Activated CD4-positive, alpha-beta T cell treated with anti-CD3 and anti-CD28 coated beads, Interleukin-2, Interleukin-4, amounts not matched to agents 100 ng/mL and 50 ng/mL, durations not matched to agents 16 hours and 8 hours (primary cell): ENCODE data around the gene ICA1L.
"Not testable (repeated sequence)": the region's sequence is repeated elsewhere in the genome, so short reads cannot be mapped to it uniquely, and the experiment has no call there.

Experiments
- DNase-seq: peaks from one replicate; pipeline ENCODE4 v3.0.0-alpha.2; 2020; ENCODE audit warnings: low spot score

The ICA1L gene

DNA sequence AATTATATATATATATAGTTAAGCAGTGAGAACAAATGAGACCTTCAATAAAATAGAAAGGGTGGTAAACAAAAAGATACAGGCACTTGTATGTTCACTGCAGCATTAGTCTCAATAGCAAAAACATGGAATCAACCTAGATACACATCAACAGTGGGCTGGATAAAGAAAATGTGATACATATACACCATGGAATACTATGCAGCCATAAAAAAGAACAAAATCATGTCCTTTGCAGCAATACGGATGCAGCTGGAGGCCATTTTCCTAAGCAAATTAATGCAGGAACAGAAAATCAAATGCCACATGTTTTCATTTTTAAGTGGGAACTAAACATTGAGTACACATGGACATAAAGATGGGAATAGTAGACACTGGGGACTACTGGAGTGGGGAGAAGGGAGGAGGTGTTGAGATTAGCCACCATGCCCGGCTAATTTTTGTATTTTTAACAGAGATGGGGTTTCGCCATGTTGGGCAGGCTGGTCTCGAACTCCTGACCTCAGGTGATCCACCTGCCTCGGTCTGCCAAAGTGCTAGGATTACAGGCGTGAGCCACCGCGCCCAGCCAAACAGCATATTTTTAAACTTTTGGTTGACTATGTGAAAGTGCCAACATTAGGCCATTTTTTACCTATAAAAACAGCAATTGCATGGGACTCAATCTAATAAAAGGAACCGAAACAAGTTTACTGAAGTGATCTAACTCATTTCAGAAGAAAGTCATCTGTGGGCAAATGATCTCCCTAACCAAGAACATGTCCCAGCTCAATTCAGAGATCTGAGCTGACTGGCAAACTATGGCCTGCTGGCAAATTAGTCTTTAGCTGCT lies 23.7 kb downstream of the ICA1L start:
- DNase-seq: no peak

DNA sequence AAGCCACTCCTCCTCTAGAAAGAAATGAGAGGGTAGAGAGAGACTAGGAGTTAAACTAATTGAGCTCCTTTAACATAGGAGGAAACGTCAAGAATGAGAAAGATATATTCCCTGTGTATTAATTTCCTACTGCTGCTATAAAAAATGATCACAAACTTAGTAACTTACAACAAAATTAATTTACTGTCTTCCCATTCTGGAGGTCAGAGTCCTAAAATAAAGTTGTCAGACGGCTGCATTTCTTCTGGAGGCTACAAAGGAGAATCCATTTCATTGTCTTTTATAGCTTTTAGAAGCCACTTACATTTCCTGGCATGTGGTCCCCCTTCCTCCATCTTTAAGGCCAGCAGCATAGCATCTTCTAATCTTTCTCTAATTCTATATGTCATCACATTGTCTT lies 26.9 kb downstream of the ICA1L start:
- no peak for DNase-seq

DNA sequence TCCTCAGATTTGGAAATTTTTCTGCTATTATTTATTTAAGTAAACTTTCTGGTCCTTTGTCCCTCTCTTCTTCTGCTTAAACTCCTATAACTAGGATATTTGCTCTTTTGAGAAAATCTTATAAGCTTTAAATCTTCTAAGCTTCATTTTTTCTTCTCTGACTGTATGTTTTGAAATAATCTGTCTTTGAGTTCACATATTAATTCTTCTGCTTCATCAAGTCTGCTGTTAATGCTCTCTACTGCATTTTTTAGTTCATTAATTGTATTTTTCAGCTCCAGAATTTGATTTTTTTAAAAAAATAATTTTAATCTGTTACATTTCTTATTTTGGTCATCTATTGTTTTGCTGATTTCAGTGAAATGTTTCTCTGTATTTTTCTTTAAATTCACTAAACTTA lies 28.9 kb downstream of the ICA1L start:
- no peak for DNase-seq

DNA sequence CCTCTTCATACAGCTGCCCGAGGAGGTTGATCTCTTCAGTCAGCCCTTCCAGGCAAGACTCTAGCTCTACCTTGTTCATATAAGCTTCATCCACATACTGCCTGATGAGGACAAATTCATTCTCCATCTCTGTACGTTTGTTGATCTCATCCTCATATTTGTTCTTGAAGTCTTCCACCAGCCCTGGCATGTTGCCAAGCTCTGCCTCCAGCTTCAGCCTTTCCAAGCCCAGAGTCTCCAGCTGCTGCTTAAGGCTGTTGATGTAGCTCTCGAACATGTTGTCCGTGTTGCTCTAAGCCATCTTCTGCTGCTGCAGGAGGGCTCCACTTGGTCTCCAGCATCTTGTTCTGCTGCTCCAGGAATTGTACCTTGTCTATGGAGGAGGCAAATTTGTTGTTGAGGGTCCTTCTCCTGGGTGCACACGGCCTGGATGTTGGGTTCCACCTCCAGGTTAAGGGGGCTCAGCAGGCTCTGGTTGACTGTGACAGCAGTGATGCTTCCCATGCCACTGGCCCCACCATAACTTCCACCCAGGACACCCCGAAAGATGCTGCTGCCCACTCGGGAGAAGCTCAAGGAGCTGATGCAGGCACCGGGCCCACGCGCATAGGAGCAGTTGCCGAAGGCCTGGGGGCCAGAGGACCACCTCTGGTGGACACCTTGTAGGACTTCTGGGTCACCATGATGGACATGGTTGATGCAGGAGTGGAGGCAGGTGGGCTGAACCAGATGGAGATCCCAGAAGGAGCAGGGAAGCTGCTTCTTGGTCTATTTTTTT lies 30.3 kb downstream of the ICA1L start:
- DNase-seq: no peak

DNA sequence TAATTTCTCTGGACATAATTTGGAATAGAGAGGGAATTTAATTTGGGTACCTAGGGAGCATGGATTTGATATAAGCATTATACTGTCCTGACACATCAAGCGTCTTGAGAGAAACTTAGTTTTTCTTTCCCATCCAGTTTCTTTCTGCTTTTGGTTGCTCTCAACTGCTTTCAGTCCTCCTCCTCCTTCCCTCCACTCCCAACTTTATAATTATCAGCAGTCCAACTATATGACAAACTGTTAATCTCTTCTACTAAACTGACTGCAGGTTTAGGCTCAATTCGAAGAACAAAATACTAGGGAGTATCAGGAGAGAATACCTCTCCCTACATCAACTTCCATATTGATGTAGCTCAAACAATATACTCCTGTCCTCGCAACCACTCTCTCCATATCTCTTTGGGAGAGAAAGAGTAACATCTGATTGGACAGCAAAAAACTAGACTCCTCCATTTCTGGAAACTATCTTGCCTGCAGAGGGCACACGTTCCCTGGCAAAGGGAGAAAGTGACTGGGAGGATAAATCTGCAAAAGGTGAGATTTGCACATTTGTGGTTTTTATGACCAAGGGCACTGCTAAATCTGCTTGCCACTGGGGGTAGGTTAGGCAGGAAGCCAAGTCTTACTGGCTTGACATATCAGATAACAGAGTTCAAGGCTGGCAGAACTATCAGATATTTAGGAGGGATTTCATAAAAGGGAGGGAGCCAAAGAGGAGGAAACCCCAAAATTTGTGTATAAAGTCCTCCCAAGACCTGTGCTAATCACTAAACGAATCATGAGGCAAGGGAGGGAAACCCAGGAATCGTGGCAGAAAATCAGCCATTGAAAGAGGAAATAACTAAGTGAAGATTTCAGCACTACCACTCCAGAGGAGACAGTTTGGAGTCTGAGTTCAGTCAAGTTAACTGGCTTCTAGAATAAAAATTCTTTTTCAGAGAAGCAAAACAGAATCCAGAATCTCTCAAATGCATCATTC lies 40.0 kb downstream of the ICA1L start:
- peak; percentile 64 for DNase-seq

DNA sequence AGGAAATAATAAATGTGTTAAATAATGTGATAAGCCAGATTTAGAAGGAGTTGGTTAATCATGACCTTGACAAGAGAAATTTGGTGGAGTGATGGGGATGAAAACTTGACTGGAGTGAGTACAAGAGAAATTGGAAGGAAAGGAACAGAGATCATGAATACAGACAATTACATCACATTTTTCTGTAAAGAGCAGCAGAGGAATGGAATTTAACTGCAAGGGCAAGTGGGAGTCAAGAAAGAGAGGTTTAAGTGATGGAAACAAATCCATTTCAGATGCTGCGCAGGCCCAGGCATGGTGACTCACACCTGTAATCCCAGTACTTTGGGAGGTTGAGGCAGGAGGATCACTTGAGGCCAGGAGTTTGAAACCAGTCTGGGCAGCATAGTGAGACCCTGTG lies 46.7 kb downstream of the ICA1L start:
- DNase-seq: no peak

DNA sequence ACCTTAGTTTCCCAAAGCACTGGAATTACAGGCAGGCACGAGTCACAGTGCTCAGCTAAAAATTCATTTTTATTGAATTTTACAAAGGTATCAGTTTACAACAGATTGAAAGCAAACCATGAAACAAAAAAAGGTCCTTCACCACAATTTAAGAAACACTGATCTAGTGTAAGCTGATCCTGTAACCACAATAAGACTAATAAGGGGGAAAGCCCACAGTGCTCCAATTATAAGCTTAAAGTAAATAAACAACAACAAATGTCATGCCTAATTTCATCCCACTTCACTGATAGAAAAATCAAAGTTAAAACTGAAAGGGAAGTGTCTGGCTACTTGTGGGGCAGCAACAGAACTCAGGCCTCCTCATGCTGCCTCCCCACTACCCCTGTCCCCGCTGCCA lies 49.2 kb downstream of the ICA1L start:
- no peak for DNase-seq

DNA sequence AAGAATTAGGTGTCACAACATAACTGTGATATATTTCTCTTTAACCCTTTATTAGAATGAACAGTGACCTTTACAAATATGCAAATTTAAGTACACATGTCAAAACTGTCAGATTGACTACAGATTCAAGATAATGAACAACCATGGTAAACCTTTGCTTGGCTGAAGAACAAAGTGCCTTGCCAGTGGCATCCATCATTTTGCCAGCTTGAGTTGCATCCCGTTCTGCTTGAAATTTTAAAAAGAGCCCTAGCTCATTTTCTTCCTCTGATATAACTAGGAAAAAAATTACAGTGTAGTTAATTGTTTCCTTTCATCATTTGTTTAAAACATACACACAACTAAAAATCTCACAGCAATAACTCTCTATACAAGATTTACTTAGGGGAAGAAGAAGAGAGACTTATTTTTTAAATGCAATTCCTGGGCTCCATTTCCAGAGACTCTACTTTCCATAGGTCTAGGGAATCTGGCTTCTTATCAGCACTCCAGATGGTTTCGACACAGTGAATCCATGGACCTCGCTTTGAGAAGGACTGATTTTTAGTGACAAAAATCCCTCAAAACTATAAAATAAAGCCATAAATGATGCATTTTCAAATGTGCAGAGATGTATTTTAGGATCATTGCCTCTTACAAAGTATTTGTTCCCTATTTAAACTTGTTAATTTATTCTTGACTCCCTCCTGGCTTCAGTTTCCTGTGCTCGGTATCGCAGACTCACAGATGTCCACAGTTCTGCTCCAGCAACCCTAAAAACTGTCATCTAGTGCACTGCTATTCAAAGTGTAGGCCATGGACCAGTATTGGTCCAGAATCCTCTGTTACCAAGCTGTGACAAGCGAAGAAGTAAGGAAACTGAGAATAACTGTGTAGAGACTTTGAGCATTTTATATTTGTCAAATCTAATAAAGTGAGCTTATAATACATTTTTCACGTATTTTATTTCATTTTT lies 50.1 kb downstream of the ICA1L start:
- DNase-seq: no peak

DNA sequence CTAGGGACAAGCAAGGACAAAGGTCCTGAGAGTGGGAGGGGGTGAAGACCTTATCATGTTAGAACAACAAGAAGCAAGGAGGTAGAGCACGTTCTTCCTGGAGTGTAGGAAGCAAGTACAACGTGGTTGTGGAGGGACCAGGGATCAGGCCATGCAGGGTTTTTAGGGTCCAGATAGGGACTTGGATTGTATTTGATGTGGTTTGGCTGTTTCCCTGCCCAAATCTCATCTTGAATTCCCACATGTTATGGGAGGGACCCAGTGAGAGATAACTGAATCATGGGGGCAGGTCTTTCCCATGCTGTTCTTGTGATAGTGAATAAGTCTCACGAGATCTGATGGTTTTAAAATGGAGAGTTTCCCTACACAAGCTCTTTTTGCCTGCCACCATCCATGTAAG lies 53.2 kb downstream of the ICA1L start:
- no peak for DNase-seq

DNA sequence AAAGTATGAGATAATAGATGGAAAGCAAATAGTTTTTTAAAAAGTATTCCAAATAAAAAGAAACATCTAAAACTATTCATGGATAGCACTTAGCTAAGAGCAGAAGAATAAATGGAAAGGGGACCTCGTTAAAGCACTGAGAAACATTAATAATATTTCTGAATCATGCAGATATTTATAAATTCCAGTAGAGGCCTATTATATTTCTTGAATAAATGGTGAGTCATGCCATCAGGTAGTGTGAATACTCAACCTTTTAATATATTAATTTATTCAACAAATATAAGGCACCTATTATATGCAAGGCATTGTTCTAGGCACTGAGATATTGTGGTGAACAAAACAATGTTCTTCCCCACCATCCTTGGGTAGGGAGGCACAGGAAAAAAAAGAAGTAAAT lies 53.8 kb downstream of the ICA1L start:
- DNase-seq: no peak

DNA sequence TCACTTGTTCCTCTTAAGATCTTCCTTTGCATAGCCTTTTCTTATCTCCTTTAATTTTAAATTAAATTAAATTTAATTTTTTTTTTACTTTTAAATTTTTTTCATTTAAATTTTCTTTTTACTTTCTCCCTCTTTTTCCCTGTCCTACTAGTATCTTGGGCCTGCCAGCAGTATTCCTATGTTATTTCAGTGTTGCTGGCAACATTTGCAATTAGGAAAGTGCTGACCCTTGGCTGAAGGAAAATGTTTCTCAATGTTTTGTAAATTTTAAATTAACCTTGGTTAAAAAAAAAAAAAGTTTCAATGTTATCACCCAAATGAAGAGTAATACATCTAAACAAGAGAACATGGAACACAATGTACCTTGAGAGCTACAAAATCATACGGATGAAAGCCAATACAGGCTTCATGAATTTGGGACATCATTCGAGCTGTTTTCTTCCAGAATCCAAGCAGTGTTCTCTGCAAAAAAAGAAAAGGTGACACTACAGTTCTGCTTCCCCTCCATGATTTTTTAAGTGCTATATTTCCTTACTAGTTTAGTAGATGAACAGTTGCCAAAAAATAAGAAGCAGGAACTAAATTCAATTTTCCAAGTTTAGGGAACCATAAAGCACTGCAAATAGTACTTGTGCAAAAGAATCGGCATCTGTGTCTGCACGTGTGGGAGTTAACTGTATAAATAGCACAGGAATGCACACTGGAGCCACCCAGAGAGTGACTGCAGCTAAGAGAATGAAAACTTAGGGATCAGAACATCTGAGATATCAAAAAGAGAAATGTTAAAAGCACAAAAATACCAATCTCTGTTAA lies 55.8 kb downstream of the ICA1L start:
- DNase-seq: no peak

DNA sequence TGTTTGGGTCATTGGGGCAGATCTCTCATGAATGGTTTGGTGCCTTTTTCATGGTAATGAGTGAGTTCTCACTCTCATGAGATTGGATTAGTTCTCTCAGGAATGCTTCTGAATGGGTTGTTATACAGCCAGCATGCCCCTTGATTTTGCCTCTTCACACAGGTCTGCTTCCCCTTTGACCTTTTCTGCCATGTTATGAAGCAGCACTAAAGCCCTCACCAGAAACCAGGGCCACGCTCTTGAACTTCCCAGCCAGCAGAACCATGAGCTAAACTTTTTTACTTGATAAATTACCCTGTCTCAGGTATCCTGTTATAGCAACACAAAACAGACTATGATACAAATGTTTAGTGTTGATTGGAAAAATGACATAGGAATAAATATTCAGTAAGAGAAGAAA lies 57.3 kb downstream of the ICA1L start:
- DNase-seq: no peak

DNA sequence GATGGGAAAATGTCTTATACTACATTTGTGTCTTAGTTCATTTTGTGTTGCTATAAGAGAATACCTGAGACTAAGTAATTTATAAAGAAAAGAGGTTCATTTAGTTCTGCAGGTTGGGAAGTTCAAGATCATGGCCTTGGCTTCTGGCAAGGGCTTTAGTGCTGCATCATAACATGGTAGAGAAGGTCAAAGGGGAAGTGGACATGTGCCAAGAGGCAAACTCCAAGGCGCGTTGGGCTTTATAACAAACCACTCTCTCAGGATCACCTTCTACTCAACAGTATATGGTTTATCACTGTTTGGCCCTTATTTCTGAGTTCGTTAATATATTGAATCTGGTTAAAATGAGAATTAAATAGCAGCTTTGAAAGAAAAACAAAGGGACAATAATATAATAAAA lies 58.2 kb downstream of the ICA1L start:
- no peak for DNase-seq

DNA sequence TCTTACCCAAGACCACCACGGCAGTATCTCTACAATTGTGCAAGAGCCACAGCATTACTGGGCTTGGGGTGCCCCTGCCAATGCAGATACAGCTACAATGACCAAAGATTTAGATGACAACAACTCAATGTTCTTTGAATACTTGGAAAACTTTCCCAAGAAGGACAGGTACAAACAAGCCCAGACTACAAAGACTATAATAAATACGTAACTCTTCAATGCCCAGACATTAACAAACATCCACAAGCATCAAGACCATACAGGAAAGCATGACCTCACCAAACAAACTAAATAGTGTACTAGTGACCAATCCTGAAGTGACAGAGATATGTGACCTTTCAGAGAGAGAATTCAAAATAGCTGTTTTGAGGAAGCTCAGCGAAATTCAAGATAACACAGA lies 62.8 kb downstream of the ICA1L start:
- no peak for DNase-seq

DNA sequence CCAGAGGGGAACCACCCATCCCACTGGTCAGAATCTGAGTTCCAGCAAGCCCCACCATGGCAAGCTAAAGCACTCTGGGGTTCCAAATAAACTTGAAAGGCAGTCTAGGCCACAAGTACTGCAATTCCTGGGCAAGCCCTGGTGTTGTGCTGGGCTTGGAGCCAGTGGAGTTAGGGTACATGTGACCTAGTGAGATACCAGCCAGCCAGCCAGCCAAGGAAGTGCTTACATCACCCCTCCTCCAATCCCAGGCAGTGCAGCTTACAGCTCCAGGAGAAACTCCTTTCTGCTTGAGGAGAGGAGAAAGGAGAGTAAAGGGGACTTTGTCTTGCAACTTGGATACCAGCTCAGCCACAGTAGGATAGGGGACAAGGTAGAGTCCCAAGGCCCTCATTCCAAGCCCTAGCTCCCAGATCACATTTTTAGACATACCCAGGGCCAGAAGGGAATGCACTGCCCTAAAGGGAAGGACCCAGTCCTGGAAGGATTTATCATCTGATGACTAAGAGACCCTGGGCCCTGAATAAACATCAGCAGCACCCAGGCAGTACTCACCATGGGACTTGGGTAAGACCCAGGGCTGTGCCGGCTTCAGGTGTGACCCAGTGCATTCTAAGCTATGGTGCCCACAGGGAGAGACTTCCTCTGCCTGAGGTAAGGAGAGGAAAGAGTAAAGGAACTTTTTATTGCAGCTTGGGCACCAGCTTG lies 64.0 kb downstream of the ICA1L start:
- DNase-seq: not testable (repeated sequence)

DNA sequence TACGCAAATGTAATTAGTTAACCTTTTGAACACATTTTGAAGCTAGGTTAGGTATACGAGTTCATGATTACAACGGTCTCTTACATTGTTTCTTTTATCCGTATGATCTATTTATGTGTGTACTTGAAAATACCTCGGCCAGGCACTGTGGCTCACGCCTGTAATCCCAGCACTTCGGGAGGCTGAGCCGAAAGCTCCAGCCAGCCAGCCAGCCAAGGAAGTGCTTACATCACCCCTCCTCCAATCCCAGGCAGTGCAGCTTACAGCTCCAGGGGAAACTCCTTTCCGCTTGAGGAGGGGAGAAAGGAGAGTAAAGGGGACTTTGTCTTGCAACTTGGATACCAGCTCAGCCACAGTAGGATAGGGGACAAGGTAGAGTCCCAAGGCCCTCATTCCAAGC lies 65.7 kb downstream of the ICA1L start:
- DNase-seq: not testable (repeated sequence)

DNA sequence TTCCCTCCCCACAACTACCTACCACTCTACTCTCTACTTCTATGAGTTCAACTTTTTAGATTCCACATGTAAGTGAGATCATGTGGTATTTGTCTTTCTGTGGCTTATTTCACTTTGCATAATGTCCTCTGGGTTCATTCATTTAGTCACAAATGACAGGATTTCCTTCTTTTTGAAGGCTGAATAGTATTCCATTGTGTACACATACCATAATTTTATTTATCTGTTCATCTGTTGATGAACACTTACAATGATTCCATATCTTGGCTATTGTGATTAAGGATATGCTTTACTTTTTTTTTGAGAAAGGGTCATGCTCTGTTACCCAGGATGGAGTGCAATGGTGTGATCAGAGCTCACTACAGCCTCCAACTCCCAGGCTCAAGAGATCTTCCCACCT lies 73.6 kb downstream of the ICA1L start:
- no peak for DNase-seq

DNA sequence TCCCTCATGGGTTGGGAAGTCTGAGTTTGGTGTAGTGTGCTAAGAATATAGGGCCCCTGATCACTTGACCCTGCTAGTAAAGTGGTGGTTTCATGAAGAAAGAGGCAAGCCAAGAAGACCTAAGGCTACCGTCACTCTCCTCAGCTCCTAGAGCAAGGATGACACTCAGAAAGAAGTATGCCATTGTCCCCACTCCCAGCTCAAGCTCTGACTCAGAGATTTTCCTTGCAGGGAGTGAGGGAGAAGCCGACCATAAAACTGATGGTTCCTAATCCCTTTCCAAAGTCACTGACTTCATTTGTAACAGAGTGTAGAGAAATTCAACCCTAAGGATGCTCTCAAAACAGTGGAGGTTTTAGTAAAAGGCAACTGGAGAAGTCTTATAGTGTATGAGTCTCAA lies 80.9 kb downstream of the ICA1L start:
- no peak for DNase-seq

DNA sequence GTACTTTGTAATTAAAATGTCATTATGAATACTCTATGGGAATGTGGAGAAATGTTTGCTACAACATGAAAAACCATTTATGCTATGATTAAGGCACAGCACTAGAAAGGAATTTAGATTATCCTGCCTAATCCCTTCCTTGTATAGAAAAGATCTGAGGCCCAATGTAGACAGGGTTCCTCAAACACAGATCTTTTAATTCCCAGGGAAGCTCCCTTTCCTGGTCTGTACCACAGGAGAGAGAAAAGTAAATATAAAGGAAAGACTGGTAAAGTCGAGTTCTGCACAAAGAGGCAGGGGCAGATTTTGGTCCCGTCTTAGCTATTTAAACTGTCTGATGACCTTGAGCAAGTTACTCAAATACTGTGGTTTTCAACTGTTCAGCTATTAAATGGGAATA lies 84.7 kb downstream of the ICA1L start:
- no peak for DNase-seq
